Neural cell (in vitro differentiated cells): ENCODE data around the gene STX8.

Source experiments
- SMC3 ChIP-seq: fragments of 450-650 bp; conservative IDR thresholded peaks from 2 replicates; pipeline ENCODE4 v1.6.1; 2014; ENCODE audit warnings: antibody characterized with exemption, mild to moderate bottlenecking, moderate library complexity; ENCODE audit not compliant: poor library complexity
- TF ChIP-seq, protein P1 (sequence below): fragments of 450-650 bp; IDR thresholded peaks from 2 replicates; pipeline ENCODE4 v1.5.1; 2014; ENCODE audit warnings: antibody characterized with exemption, mild to moderate bottlenecking, moderate library complexity; ENCODE audit not compliant: poor library complexity, severe bottlenecking

- TF ChIP-seq, protein P1, sequence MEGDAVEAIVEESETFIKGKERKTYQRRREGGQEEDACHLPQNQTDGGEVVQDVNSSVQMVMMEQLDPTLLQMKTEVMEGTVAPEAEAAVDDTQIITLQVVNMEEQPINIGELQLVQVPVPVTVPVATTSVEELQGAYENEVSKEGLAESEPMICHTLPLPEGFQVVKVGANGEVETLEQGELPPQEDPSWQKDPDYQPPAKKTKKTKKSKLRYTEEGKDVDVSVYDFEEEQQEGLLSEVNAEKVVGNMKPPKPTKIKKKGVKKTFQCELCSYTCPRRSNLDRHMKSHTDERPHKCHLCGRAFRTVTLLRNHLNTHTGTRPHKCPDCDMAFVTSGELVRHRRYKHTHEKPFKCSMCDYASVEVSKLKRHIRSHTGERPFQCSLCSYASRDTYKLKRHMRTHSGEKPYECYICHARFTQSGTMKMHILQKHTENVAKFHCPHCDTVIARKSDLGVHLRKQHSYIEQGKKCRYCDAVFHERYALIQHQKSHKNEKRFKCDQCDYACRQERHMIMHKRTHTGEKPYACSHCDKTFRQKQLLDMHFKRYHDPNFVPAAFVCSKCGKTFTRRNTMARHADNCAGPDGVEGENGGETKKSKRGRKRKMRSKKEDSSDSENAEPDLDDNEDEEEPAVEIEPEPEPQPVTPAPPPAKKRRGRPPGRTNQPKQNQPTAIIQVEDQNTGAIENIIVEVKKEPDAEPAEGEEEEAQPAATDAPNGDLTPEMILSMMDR = no peak
- TF ChIP-seq SMC3 = no peak
These were observed 337.8 kb downstream of the STX8 start for GRCh38 chr17:9237661-9238301.
